Omental fat pad (tissue), 4 donors: ENCODE results near the gene SCN10A. TPM values are rescaled to one million over a fixed set of nuclear protein-coding genes. Genes with fewer than 3 reads are reported as not detected.

ENCODE experiments used
- ATAC-seq: fragments of 150-250 bp; one replicate; pipeline ENCODE4 v1.9.1; 2016; ENCODE audit warnings: mild to moderate bottlenecking, moderate library complexity; ENCODE audit not compliant: low FRiP score
- DNase-seq: peaks from one replicate; pipeline ENCODE4 v3.0.0-alpha.2; 2019; ENCODE audit warnings: low spot score
- total RNA-seq, 4 donors: library from RNA; depleted of rRNA; stranded (reverse); fragments of >200 nt; gene quantifications; one replicate each; pipeline ENCODE4 v1.1.0, GENCODE V29; 2016
- TF ChIP-seq, protein P1 (sequence below), 3 donors: fragments of 450-650 bp; IDR thresholded peaks; one replicate each; pipeline ENCODE4 v1.5.1; 2016 to 2017; ENCODE audit warnings: antibody characterized with exemption in 3 of 3, mild to moderate bottlenecking in 3 of 3, moderate library complexity in 2 of 3

The SCN10A gene
- total RNA-seq, 4 donors from 2014 or later: not detected

DNA sequence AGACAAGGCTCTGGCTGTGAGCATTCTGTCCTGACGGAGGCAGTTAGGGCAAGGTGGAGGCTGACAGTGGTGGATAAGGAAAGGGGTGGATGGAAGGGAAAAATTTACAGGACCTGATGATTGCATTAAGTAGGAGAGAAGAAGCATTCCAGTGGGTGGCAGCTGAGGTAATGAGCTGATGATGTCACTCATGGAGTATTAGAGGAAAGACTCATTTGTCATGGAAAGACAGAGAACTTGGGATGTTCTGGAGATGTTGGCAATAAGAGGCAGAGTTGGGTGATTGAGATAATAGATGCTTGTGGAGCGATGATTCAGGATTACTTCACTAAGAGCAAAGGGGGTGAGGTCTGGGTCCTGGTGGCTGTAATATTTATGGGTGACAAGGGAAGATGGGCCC is 102.9 kb downstream of the SCN10A start:
- ATAC-seq: no peak
- TF ChIP-seq, protein P1, sequence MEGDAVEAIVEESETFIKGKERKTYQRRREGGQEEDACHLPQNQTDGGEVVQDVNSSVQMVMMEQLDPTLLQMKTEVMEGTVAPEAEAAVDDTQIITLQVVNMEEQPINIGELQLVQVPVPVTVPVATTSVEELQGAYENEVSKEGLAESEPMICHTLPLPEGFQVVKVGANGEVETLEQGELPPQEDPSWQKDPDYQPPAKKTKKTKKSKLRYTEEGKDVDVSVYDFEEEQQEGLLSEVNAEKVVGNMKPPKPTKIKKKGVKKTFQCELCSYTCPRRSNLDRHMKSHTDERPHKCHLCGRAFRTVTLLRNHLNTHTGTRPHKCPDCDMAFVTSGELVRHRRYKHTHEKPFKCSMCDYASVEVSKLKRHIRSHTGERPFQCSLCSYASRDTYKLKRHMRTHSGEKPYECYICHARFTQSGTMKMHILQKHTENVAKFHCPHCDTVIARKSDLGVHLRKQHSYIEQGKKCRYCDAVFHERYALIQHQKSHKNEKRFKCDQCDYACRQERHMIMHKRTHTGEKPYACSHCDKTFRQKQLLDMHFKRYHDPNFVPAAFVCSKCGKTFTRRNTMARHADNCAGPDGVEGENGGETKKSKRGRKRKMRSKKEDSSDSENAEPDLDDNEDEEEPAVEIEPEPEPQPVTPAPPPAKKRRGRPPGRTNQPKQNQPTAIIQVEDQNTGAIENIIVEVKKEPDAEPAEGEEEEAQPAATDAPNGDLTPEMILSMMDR (IDR thresholded peaks at IDR 0.05): no peak
- DNase-seq: no peak

DNA sequence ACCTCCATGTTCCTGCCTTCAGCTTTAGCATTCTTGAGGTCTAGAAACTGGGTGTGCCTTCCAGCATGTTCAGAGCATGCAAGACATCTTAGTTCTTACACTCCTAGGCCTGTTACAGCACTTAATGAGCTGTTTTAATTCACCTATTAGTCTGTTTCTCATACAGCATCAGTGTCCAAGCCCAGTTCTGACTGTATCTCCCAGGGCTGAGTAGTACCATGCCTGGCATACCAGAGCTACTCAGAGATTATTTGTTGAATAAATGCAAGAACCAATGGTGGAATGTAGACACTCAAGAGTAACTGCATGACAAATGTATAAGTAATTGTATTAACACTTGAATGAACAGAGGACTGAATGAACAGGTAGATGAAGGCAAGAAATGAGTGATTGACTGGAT is 104.7 kb downstream of the SCN10A start:
- DNase-seq (no peak), ATAC-seq (no peak)
- TF ChIP-seq, protein P1 (IDR thresholded peaks at IDR 0.05): no peak

DNA sequence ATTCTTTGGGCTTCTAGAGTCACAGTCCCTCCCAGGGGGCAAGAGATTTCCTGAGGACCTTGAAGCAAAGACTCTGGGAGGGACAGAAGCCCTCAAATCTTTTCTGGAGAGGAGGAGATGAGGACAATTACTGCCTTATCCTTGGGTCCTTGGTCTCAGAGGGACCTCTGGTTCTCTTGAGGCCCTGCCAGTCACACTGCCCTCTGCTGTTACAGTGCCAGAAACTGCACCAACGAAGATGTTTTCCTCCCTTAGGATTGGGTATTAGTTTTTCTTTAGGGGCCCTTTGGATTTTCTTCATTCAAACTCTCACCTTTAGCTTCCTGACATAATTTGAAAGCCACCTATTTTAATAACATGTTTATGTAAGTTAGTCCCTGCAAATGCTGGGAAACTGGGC is 108.3 kb downstream of the SCN10A start:
- DNase-seq (no peak), ATAC-seq (no peak)
- TF ChIP-seq, protein P1 (IDR thresholded peaks at IDR 0.05): no peak

DNA sequence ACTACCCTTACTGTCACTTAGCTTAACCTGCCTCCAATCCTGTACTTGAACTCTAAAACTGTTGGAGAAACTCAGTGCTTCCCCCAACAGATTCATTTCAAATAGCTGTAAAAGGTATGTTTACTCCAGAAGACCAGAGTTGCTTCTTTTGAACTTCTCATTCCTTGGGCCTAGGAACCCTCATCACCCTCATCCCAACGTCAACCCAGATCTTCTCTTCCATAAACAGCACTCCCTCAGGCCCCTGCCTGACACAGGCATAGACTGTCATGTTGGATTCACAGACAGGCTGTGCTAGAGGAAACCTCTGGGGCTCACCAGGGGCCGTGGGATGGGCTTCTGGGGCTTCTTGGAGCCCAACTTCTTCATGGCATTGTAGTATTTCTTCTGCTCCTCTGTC is 109.1 kb downstream of the SCN10A start:
- TF ChIP-seq, protein P1 (IDR thresholded peaks at IDR 0.05): no peak
- ATAC-seq (no peak), DNase-seq (no peak)

DNA sequence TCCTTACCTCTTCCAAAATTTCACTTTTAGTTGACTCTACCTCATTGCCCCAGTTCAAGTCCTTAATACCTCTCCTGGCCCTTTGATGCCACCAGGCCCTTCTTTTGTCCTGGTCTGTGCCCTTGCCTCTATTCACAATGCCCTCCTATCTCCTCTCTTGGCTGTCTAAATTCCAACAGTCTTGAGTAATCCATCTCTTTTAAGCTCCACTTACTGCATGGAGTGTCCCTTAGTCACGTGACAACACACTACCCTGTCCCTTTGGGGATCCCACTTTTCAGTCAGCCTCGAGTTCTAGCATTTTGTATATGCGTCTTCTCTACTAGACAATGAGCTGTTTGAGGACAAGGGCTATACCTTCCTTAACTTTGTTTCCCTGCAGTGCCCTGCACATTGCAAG is 113.8 kb downstream of the SCN10A start:
- DNase-seq (no peak), ATAC-seq (no peak)
- TF ChIP-seq, protein P1 (IDR thresholded peaks at IDR 0.05): no peak

DNA sequence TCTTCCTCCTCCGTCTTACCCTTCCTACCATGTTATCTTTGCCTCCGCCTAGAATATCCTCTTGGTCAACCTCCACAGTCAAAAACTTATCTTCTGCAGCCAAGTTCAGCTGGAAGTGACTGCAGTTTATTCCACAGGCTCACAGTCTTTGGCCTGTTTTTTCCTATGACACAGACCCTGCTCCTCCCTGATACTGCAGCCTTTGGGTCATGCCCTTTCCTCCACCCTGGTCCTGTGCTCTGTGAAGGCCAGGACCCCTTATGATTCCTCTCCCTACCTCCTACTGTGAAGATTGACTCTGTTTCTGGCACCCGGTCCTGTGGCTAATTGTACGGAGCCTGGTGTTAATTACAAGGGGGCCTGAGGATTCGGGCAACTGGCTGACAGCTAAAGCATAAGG is 117.3 kb downstream of the SCN10A start:
- no peak for ATAC-seq
- TF ChIP-seq, protein P1 (IDR thresholded peaks at IDR 0.05): no peak
- DNase-seq: no peak

DNA sequence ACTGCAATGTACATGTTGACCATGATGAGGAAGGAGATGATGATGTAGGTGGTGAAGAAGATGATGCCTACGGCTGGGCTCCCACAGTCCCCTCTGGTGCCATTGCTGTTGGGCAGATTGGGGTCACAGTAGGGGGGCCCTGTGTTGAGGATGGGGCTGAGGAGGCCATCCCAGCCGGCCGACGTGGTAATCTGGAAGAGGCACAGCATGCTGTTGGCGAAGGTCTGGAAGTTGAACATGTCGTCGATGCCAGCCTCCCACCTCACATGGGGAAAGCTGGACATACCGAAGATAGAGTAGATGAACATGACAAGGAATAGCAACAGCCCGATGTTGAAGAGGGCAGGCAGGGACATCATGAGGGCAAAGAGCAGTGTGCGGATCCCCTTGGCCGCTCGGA is 118.0 kb downstream of the SCN10A start:
- TF ChIP-seq, protein P1 (IDR thresholded peaks at IDR 0.05): no peak
- ATAC-seq (no peak), DNase-seq (no peak)
